BE2C (cell line): ENCODE results near the gene DONSON.

ENCODE experiments used
- DNase-seq: peaks from one replicate; pipeline ENCODE4 v3.0.0-alpha.2; 2020
- H3K27me3 ChIP-seq: fragments of 250-450 bp; sonication (Bioruptor Pico); 2 replicates; pipeline ENCODE4 v1.5.1; 2020; ENCODE audit warnings: mild to moderate bottlenecking
- H3K36me3 ChIP-seq: fragments of 250-450 bp; sonication (Bioruptor Pico); 2 replicates; pipeline ENCODE4 v1.5.1; 2020; ENCODE audit warnings: mild to moderate bottlenecking
- H3K4me1 ChIP-seq: fragments of 250-450 bp; sonication (Bioruptor Pico); 2 replicates; pipeline ENCODE4 v1.5.1; 2020
- H3K4me3 ChIP-seq: 2 replicates; pipeline ENCODE4 v1.5.1; 2011; ENCODE audit warnings: low read depth, low read length
- H3K9me3 ChIP-seq: fragments of 250-450 bp; sonication (Bioruptor Pico); 2 replicates; pipeline ENCODE4 v1.5.1; 2020
- CTCF ChIP-seq: IDR thresholded peaks from 2 replicates; pipeline ENCODE4 v1.5.1; 2012; ENCODE audit warnings: mild to moderate bottlenecking, low read depth, low read length

Gene DONSON

GRCh38 chr21:33557447-33557846, 31.0 kb downstream of the DONSON start:
- DNase-seq: no peak
- no peaks in the 10 kb centered on the region for H3K27me3 ChIP-seq
- TF ChIP-seq CTCF: no peak
- no peaks in the 10 kb centered on the region for H3K9me3 ChIP-seq
- H3K4me1 ChIP-seq: no peaks in the 10 kb centered on the region
- no peak overlapping the region for H3K4me3 ChIP-seq
- peaks cover 99% of the 10 kb centered on the region for H3K36me3 ChIP-seq

- Histone ChIP-seq H3K36me3 (peaks cover 99% of the 10 kb centered on the region), H3K9me3 (no peaks in the 10 kb centered on the region), H3K27me3 (no peaks in the 10 kb centered on the region), H3K4me3 (no peak overlapping the region), H3K4me1 (no peaks in the 10 kb centered on the region)
- DNase-seq: no peak
- no peak for TF ChIP-seq CTCF
Observed at GRCh38 chr21:33554982-33555344, 33.5 kb downstream of the DONSON start.

GRCh38 chr21:33554236-33554981, 34.1 kb downstream of the DONSON start:
- TF ChIP-seq CTCF: no peak
- Histone ChIP-seq H3K36me3 (peaks cover 99% of the 10 kb centered on the region), H3K9me3 (no peaks in the 10 kb centered on the region), H3K27me3 (no peaks in the 10 kb centered on the region), H3K4me3 (no peak overlapping the region), H3K4me1 (no peaks in the 10 kb centered on the region)
- no peak for DNase-seq

- H3K4me1 ChIP-seq: no peaks in the 10 kb centered on the region
- peaks cover 99% of the 10 kb centered on the region for H3K36me3 ChIP-seq
- no peaks in the 10 kb centered on the region for H3K9me3 ChIP-seq
- no peak overlapping the region for H3K4me3 ChIP-seq
- no peak for TF ChIP-seq CTCF
- DNase-seq: no peak
- H3K27me3 ChIP-seq: no peaks in the 10 kb centered on the region
Observed at GRCh38 chr21:33552999-33553598, 35.4 kb downstream of the DONSON start.

GRCh38 chr21:33552093-33552998, 36.1 kb downstream of the DONSON start:
- H3K4me1 ChIP-seq: no peaks in the 10 kb centered on the region
- no peaks in the 10 kb centered on the region for H3K27me3 ChIP-seq
- H3K36me3 ChIP-seq: peaks cover 96% of the 10 kb centered on the region
- H3K4me3 ChIP-seq: no peak overlapping the region
- no peaks in the 10 kb centered on the region for H3K9me3 ChIP-seq
- DNase-seq: no peak
- TF ChIP-seq CTCF: no peak

GRCh38 chr21:33551664-33552063, 36.8 kb downstream of the DONSON start:
- no peak for TF ChIP-seq CTCF
- Histone ChIP-seq H3K9me3 (no peaks in the 10 kb centered on the region), H3K27me3 (no peaks in the 10 kb centered on the region), H3K4me3 (no peak overlapping the region), H3K4me1 (no peaks in the 10 kb centered on the region), H3K36me3 (peaks cover 96% of the 10 kb centered on the region)
- DNase-seq: no peak
